GM23248 (cell line): Measurements from ENCODE around the gene OR6A2.

Experiments used
- EZH2 ChIP-seq: fragments of 200-600 bp; sonication (generic); IDR thresholded peaks from 2 replicates; pipeline ENCODE4 v1.6.1; 2018; ENCODE audit warnings: antibody characterized with exemption, mild to moderate bottlenecking; ENCODE audit not compliant: insufficient read depth, poor library complexity, severe bottlenecking
- EZH2phosphoT487 ChIP-seq: fragments of 200-600 bp; sonication (generic); IDR thresholded peaks from 2 replicates; pipeline ENCODE4 v1.6.1; 2018; ENCODE audit warnings: antibody characterized with exemption, moderate library complexity, mild to moderate bottlenecking, low read depth; ENCODE audit not compliant: insufficient read depth

GRCh38 chr11:6782720-6783119 is 16.8 kb downstream of the OR6A2 start, which contains the start of gene OR2AG1:
- no peak for TF ChIP-seq EZH2phosphoT487
- no peak for TF ChIP-seq EZH2
